ENCODE data around the gene PRDM16. TPM values are rescaled to one million over a fixed set of nuclear protein-coding genes. Genes with fewer than 3 reads are reported as not detected.

Gene PRDM16
- total and polyA plus RNA-seq, 2 experiments from 2014 or later: 0.14 to 0.16 TPM

GRCh38 chr1:3207217-3207848 lies 138.3 kb downstream of the PRDM16 start:
- Histone ChIP-seq H3K79me2 (replicated peaks; ENCODE audit: insufficient read depth) (no peaks in the 10 kb centered on the region), H4K20me1 (replicated peaks; ENCODE audit: insufficient read depth) (no peaks in the 10 kb centered on the region), H3K4me2 (no peak overlapping the region), H3K9me2 (ENCODE audit: insufficient read depth) (no peaks in the 10 kb centered on the region), H3K36me3 (ENCODE audit: insufficient read depth) (no peaks in the 10 kb centered on the region), H3K27me3 (ENCODE audit: insufficient read depth) (no peaks in the 10 kb centered on the region), H3K27ac (ENCODE audit: low read depth) (no peak overlapping the region), H2AFZ (no peak overlapping the region), H3F3A (replicated peaks; ENCODE audit: low read depth) (no peaks in the 10 kb centered on the region), H3K4me1 (ENCODE audit: insufficient read depth) (no peaks in the 10 kb centered on the region), H3K4me3 (no peak overlapping the region)
- TF ChIP-seq JUNB (IDR thresholded peaks at IDR 0.05; ENCODE audit: unreplicated experiment) (no peak), CREB1 (CRISPR knock-in tag; IDR thresholded peaks at IDR 0.05; ENCODE audit: low read depth) (no peak), STAT1 (IDR thresholded peaks at IDR 0.05; ENCODE audit: unreplicated experiment) (no peak), REST (IDR thresholded peaks at IDR 0.05; ENCODE audit: unreplicated experiment) (no peak), CTCF (conservative IDR thresholded peaks at IDR 0.05; ENCODE audit: low read depth in 2 of 2) (no peak), ZNF331 (CRISPR knock-in tag; IDR thresholded peaks at IDR 0.05; ENCODE audit: low read depth) (no peak), EZH2 (IDR thresholded peaks at IDR 0.05; ENCODE audit: low read depth, unreplicated experiment) (no peak), ZNF114 (CRISPR knock-in tag; IDR thresholded peaks at IDR 0.05) (no peak), POLR2AphosphoS5 (IDR thresholded peaks at IDR 0.05; ENCODE audit: low read depth) (no peak), ETS1 (IDR thresholded peaks at IDR 0.05) (no peak), ZNF462 (CRISPR knock-in tag; IDR thresholded peaks at IDR 0.05) (no peak)
- peaks cover 12% of the 10 kb centered on the region for H3K27me3 Mint-ChIP-seq (ENCODE audit: insufficient read depth, low read depth, poor library complexity)
- H3K36me3 Mint-ChIP-seq (ENCODE audit: low read depth): no peaks in the 10 kb centered on the region
- H3K4me3 Mint-ChIP-seq: no peak overlapping the region
- H3K27ac Mint-ChIP-seq: no peak overlapping the region
- DNase-seq (ENCODE audit: low spot score) (no peak), ATAC-seq (no peak)
- H3K9me3 Mint-ChIP-seq: no peaks in the 10 kb centered on the region
- peaks cover 17% of the 10 kb centered on the region for H3K4me1 Mint-ChIP-seq

Measured in GM23338 (cell line).